ENCODE data around the gene PRKAR2A.

The PRKAR2A gene

GRCh38 chr3:48847504-48848423 lies at the start of gene PRKAR2A:
Gene PRKAR2A (minus strand): TSS chr3:48847874. CDS start chr3:48847596, 278 bp downstream.
- DNase-seq (ENCODE audit: low spot score) = peak; percentile 98
- FAIRE-seq = peak; percentile 100

GRCh38 chr3:48896936-48897335 lies 49.3 kb upstream of the PRKAR2A start:
- DNase-seq (ENCODE audit: low spot score) (no peak), FAIRE-seq (no peak)

- DNase-seq (ENCODE audit: low spot score) = no peak
- FAIRE-seq = no peak
Measured at GRCh38 chr3:48894516-48894915, 46.8 kb upstream of the PRKAR2A start.

- FAIRE-seq (no peak), DNase-seq (ENCODE audit: low spot score) (no peak)
Measured at GRCh38 chr3:48891606-48892005, 43.9 kb upstream of the PRKAR2A start.

- FAIRE-seq (no peak), DNase-seq (ENCODE audit: low spot score) (no peak)
Measured at GRCh38 chr3:48885753-48886152, 38.1 kb upstream of the PRKAR2A start.

- no peak for FAIRE-seq
- DNase-seq (ENCODE audit: low spot score) = no peak
Measured at GRCh38 chr3:48881652-48882114, 34.0 kb upstream of the PRKAR2A start.

GRCh38 chr3:48881006-48881405 lies 33.3 kb upstream of the PRKAR2A start:
- no peak for FAIRE-seq

GRCh38 chr3:48879994-48880377 lies 32.3 kb upstream of the PRKAR2A start:
- FAIRE-seq (no peak), DNase-seq (ENCODE audit: low spot score) (no peak)

More at GRCh38 chr3:48881006-48881405, 33.3 kb upstream of the PRKAR2A start:
- no peak for DNase-seq (ENCODE audit: low spot score)

- DNase-seq (ENCODE audit: low spot score) = no peak
- no peak for FAIRE-seq
Measured at GRCh38 chr3:48879307-48879993, 31.8 kb upstream of the PRKAR2A start.

GRCh38 chr3:48877671-48878070 lies 30.0 kb upstream of the PRKAR2A start:
- FAIRE-seq = no peak
- DNase-seq (ENCODE audit: low spot score) = no peak

GRCh38 chr3:48863122-48863521 lies 15.4 kb upstream of the PRKAR2A start:
- no peak for DNase-seq (ENCODE audit: low spot score)
- no peak for FAIRE-seq

- no peak for FAIRE-seq
- peak; percentile 2 for DNase-seq (ENCODE audit: low spot score)
Measured at GRCh38 chr3:48859206-48859605, 11.5 kb upstream of the PRKAR2A start.

- no peak for FAIRE-seq
Measured at GRCh38 chr3:48858709-48859108, 11.0 kb upstream of the PRKAR2A start.

GRCh38 chr3:48857641-48858040 lies 10.0 kb upstream of the PRKAR2A start:
- FAIRE-seq (no peak), DNase-seq (ENCODE audit: low spot score) (no peak)

More at GRCh38 chr3:48858709-48859108, 11.0 kb upstream of the PRKAR2A start:
- DNase-seq (ENCODE audit: low spot score) = no peak

GRCh38 chr3:48856469-48856868 lies 8.8 kb upstream of the PRKAR2A start:
- FAIRE-seq (no peak), DNase-seq (ENCODE audit: low spot score) (peak; percentile 5)

GRCh38 chr3:48855681-48856447 lies 8.2 kb upstream of the PRKAR2A start:
- FAIRE-seq (no peak), DNase-seq (ENCODE audit: low spot score) (peak; percentile 4)

- DNase-seq (ENCODE audit: low spot score) = no peak
- FAIRE-seq = no peak
Measured at GRCh38 chr3:48852151-48852550, 4.5 kb upstream of the PRKAR2A start.

GRCh38 chr3:48851407-48851806 lies 3.7 kb upstream of the PRKAR2A start:
- FAIRE-seq (no peak), DNase-seq (ENCODE audit: low spot score) (no peak)

- no peak for DNase-seq (ENCODE audit: low spot score)
- FAIRE-seq = no peak
Measured at GRCh38 chr3:48848816-48849515, 1.3 kb upstream of the PRKAR2A start.

- DNase-seq (ENCODE audit: low spot score) (peak; percentile 72), FAIRE-seq (peak; percentile 23)
Measured at GRCh38 chr3:48847053-48847503, 596 bp downstream of the PRKAR2A start.

GRCh38 chr3:48845170-48845569 lies 2.5 kb downstream of the PRKAR2A start:
- no peak for DNase-seq (ENCODE audit: low spot score)
- no peak for FAIRE-seq

Measured in urothelium cell line (cell line).